Esophagus squamous epithelium (tissue), 5 donors: ENCODE measurements around the gene KIF23. TPM values are rescaled to one million over a fixed set of nuclear protein-coding genes. Genes with fewer than 3 reads are reported as not detected.

ENCODE experiments used
- DNase-seq: peaks from one replicate; lab custom pipeline; 2025; lab: John Stamatoyannopoulos, UW
- H3K27ac ChIP-seq, 4 donors: fragments of 200-600 bp; sonication (generic); one replicate each; pipeline ENCODE4 v1.5.1; 2016 to 2019; ENCODE audit warnings: mild to moderate bottlenecking in 1 of 4
- H3K27me3 ChIP-seq, 4 donors: fragments of 200-600 bp; sonication (generic); 1 replicate in 3 of 4; 2 replicates in 1 of 4; pipeline versions ENCODE4 v1.5.1 to v1.6.0; 2017 to 2021; ENCODE audit warnings: antibody characterized with exemption in 1 of 4
- H3K36me3 ChIP-seq, 3 donors: fragments of 200-600 bp; sonication (generic); one replicate each; pipeline ENCODE4 v1.5.1; 2016 to 2019
- H3K4me1 ChIP-seq, 3 donors: fragments of 200-600 bp; sonication (generic); one replicate each; pipeline ENCODE4 v1.5.1; 2017 to 2019
- H3K4me3 ChIP-seq, 4 donors: fragments of 200-600 bp; sonication (generic); 1 replicate in 3 of 4; 2 replicates in 1 of 4; pipeline ENCODE4 v1.5.1; 2016 to 2019; ENCODE audit warnings: mild to moderate bottlenecking in 2 of 4, moderate library complexity in 1 of 4
- H3K9me3 ChIP-seq, 3 donors: fragments of 200-600 bp; sonication (generic); one replicate each; pipeline ENCODE4 v1.5.1; 2016 to 2019
- CTCF ChIP-seq, 6 experiments: fragments of 450-650 bp in 4 of 6; fragments of 200-600 bp in 2 of 6; sonication (generic) in 2 of 6; IDR thresholded peaks; one replicate each; pipeline ENCODE4 v1.5.1; 2016 to 2019; ENCODE audit warnings: antibody characterized with exemption in 6 of 6, mild to moderate bottlenecking in 4 of 6, moderate library complexity in 4 of 6
- POLR2A ChIP-seq, 4 donors: fragments of 450-650 bp; IDR thresholded peaks; one replicate each; pipeline ENCODE4 v1.6.1; 2017; ENCODE audit warnings: antibody characterized with exemption in 4 of 4, mild to moderate bottlenecking in 4 of 4, moderate library complexity in 3 of 4
- WGBS, 2 donors: methylation state at CpG; one replicate each; pipeline ENCODE4 v1.1.5; 2018; 5-methylcytosine and 5-hydroxymethylcytosine counted together
- intact Hi-C: fragments of 100-400 bp; cut with DNase I; formaldehyde crosslinking; loops from one replicate; pipeline ENCODE4 v1.15.0; 2022
- total RNA-seq, 4 donors: library from RNA; depleted of rRNA; stranded (reverse); fragments of >200 nt; gene quantifications; one replicate each; pipeline ENCODE4 v1.1.0, GENCODE V29; 2016
- donor health status: DM: yes; HTN: yes; CAD: no.

KIF23 gene
- total RNA-seq, 4 donors from 2014 or later, result 13.5 to 33.2 (median 13.9) TPM

DNA sequence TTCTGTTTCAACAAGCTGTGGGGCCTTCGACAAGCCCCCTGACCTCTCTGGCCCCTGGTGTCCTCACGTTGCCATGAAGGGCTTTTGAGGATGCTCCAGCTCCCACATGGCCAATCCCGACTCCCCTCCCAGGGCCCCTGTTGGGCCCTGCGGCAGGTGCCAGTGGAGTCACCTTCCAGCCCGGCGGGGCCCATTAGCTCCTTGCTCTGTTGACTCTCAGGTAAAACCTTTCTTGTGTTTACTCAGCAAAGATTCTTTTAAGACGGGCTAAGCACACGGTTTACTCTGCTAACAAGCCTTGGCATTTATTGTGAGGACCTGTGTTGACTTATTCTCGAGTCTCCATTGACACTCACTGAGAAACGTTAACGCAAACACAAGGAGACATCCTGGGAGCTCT, 53.5 kb downstream of the KIF23 start:
- WGBS, 2 donors, result 49 to 50% methylated on average over 7 to 11 of the region's 11 CpGs
- H3K4me3 ChIP-seq, result no peak overlapping the region
- peak overlapping the region; percentile 26 to 73 (median 65) for H3K27ac ChIP-seq
- intact Hi-C loops, result no loop called here
- peaks cover 21 to 69% (median 36%) of the 10 kb centered on the region in 3 donors for H3K4me1 ChIP-seq
- no peak for TF ChIP-seq POLR2A (IDR thresholded peaks at IDR 0.05)
- TF ChIP-seq CTCF (IDR thresholded peaks at IDR 0.05), result no peak
- H3K9me3 ChIP-seq, result no peaks in the 10 kb centered on the region
- no peaks in the 10 kb centered on the region for H3K36me3 ChIP-seq
- DNase-seq, result no peak
- peaks cover 0 to 7% (median 0%) of the 10 kb centered on the region in 4 donors for H3K27me3 ChIP-seq

DNA sequence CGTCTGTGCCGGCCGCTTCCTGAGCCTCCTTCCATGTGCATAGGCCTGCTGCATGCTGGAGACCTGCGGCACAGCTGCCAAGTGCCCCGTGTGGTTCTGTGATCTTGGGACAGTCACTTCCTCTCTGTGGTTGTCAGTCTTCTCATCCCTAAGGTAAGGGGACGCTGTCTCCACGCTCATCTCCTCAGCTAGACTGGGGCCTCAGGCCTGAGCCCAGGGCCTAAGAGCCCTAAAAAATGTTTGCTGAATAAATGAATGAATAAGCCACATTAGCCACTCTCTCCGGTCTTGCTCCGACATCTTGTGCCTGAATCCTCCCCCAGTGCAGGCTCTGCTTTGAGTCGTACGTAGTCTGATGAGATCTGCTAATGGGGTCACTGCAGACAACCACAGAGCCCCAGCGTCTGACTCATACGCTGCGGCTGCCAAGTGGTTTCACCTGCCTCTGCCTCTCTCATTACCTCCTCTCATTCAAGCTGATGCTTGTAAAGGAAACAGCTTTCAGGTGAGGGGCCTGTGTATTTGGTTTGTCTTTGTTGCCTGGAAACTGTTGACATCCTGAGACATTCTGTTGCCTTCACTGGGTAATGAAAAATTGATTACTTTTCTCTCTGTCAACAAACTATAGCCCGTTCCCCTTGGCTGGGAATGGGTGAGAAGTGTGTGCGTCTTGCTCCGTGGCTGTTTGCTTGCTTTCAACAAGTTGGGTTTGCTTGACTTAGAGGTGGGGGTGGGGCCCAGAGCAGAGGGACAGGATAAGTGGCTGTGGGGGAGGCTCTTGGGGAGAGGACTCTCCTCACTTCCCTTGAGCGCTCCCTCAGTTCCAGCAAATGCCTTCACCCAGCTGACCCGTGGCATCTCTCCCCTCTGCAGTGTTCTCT, 54.3 kb downstream of the KIF23 start:
- H3K36me3 ChIP-seq, result no peaks in the 10 kb centered on the region
- H3K9me3 ChIP-seq, result no peaks in the 10 kb centered on the region
- no peak for DNase-seq
- no peak overlapping the region for H3K4me3 ChIP-seq
- peaks cover 0 to 7% (median 0%) of the 10 kb centered on the region in 4 donors for H3K27me3 ChIP-seq
- WGBS, 2 donors, result 37 to 39% methylated on average over 16 to 19 of the region's 19 CpGs
- peak overlapping the region; percentile 44 to 73 (median 65) for H3K27ac ChIP-seq
- TF ChIP-seq CTCF (IDR thresholded peaks at IDR 0.05), result no peak
- intact Hi-C loops, result no loop called here
- H3K4me1 ChIP-seq, result peaks cover 17 to 62% (median 32%) of the 10 kb centered on the region in 3 donors

DNA sequence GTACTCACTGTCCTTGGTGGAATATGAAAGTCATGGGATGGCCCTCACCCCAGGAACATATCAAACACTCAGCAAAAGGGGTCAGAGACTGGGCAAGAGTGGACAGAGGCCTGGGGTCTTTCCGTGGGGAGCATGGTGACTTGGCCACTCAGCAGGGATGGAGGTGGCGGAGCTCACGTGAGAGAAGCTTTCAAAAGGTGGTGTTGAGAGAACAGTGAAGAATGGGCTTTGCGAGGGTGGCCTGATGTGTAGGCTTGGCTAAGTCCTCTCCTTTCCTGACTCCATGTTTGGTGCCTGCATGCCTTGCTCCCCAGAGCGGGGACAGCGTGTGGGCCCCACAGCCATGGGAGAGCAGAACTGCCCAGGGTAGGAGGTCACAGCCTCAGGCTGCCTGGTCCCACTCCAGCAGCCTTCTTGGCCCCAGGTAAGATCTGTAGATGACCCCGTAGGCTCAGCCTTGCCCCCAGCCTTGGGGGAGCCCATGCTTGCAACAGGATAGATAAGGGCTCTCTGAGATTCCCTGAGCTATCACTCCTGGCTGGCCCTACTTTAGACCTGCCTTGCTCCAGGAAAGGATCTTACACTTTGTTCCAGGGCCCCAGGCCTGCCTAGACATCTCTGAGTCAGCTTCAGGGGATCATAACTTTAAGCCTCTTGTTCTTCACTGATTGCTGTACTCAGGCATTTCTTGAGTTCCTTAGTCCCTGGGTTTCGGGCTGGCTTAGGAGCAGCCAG, 55.5 kb downstream of the KIF23 start:
- Histone ChIP-seq H3K4me1 (peaks cover 16 to 58% (median 32%) of the 10 kb centered on the region in 3 donors), H3K27ac (peak overlapping the region in 2 of 4 donors; percentile 14 to 73), H3K9me3 (no peaks in the 10 kb centered on the region), H3K27me3 (peaks cover 0 to 12% (median 0%) of the 10 kb centered on the region in 4 donors), H3K4me3 (no peak overlapping the region), H3K36me3 (no peaks in the 10 kb centered on the region)
- WGBS, 2 donors, result 88 to 95% methylated on average over 7 of the region's 8 CpGs
- DNase-seq, result no peak
- intact Hi-C loops, result loop anchor here (10.0 kb wide), 1 partner anchor 1015 kb away; no protein-coding TSS in a partner anchor
- no peak for TF ChIP-seq POLR2A (IDR thresholded peaks at IDR 0.05)
- TF ChIP-seq CTCF (IDR thresholded peaks at IDR 0.05), result no peak

DNA sequence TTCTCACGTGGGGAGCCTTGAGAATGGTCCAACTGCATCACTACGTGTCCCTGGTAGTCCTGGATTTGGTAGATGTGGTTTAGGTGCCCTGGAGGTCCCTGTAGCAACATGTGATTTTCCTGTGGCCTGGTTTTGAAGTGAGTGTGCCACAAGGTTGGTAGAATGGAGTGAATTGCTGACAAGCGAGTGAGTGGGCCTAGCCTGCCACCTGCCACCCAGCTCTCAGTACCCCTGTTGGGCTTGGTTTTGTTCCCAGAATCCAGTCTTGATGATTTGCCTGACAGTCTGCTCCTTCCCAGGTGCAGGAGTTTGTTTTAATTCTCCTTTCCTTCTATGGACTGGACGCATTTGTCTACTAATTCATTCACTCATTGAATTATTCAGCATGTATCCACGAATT, 57.9 kb downstream of the KIF23 start:
- no peaks in the 10 kb centered on the region for H3K9me3 ChIP-seq
- H3K27ac ChIP-seq, result no peak overlapping the region
- intact Hi-C loops, result loop anchor here (10.0 kb wide), 1 partner anchor 1013 kb away; no protein-coding TSS in a partner anchor
- peaks cover 12 to 39% (median 21%) of the 10 kb centered on the region in 3 donors for H3K4me1 ChIP-seq
- no peak overlapping the region for H3K4me3 ChIP-seq
- 77 to 82% methylated on average over 5 of the region's 5 CpGs for WGBS, 2 donors
- DNase-seq, result no peak
- H3K36me3 ChIP-seq, result no peaks in the 10 kb centered on the region
- TF ChIP-seq CTCF (IDR thresholded peaks at IDR 0.05) (no peak), POLR2A (IDR thresholded peaks at IDR 0.05) (no peak)
- H3K27me3 ChIP-seq, result peaks cover 0 to 19% (median 0%) of the 10 kb centered on the region in 4 donors
